Fibroblast of gingiva (primary cell): ENCODE measurements around the gene R3HDM1.
"Not testable (repeated sequence)": the region's sequence is repeated elsewhere in the genome, so short reads cannot be mapped to it uniquely, and the experiment has no call there.

Experiments used
- DNase-seq: peaks from one replicate; pipeline ENCODE4 v3.0.0-alpha.2; 2011; ENCODE audit warnings: low read depth

Gene R3HDM1

GRCh38 chr2:135531231-135532197 lies at the start of gene R3HDM1:
Gene R3HDM1 (plus strand): TSS chr2:135531484. CDS start chr2:135604846, 73,362 bp downstream.
- DNase-seq, result peak; percentile 100

GRCh38 chr2:135485441-135485840 lies 45.8 kb upstream of the R3HDM1 start:
- no peak for DNase-seq

GRCh38 chr2:135490376-135490775 lies 40.9 kb upstream of the R3HDM1 start:
- DNase-seq, result peak; percentile 30

- DNase-seq, result peak; percentile 64
Observed at GRCh38 chr2:135494503-135494902, 36.8 kb upstream of the R3HDM1 start.

- DNase-seq, result no peak
Observed at GRCh38 chr2:135494917-135495316, 36.4 kb upstream of the R3HDM1 start.

GRCh38 chr2:135498588-135498987 lies 32.7 kb upstream of the R3HDM1 start:
- not testable (repeated sequence) for DNase-seq

GRCh38 chr2:135504811-135505210 lies 26.5 kb upstream of the R3HDM1 start:
- DNase-seq, result no peak

- DNase-seq, result no peak
Observed at GRCh38 chr2:135510577-135510976, 20.7 kb upstream of the R3HDM1 start.

- DNase-seq, result no peak
Observed at GRCh38 chr2:135512099-135512498, 19.2 kb upstream of the R3HDM1 start.

- DNase-seq, result no peak
Observed at GRCh38 chr2:135525786-135526185, 5.5 kb upstream of the R3HDM1 start.

GRCh38 chr2:135528006-135528405 lies 3.3 kb upstream of the R3HDM1 start:
- no peak for DNase-seq

GRCh38 chr2:135530313-135531230 lies 712 bp upstream of the R3HDM1 start, which contains the start of gene ZRANB3:
Gene ZRANB3 (minus strand): TSS chr2:135531218.
- DNase-seq, result peak; percentile 97

GRCh38 chr2:135532581-135532980 lies 1.3 kb downstream of the R3HDM1 start:
- DNase-seq, result peak; percentile 63

- not testable (repeated sequence) for DNase-seq
Observed at GRCh38 chr2:135533545-135533944, 2.3 kb downstream of the R3HDM1 start.

GRCh38 chr2:135546436-135546835 lies 15.2 kb downstream of the R3HDM1 start:
- no peak for DNase-seq

- no peak for DNase-seq
Observed at GRCh38 chr2:135547311-135547710, 16.0 kb downstream of the R3HDM1 start.

GRCh38 chr2:135551356-135551755 lies 20.1 kb downstream of the R3HDM1 start:
- DNase-seq, result no peak

GRCh38 chr2:135552887-135553286 lies 21.6 kb downstream of the R3HDM1 start:
- no peak for DNase-seq

GRCh38 chr2:135555311-135555710 lies 24.0 kb downstream of the R3HDM1 start:
- no peak for DNase-seq

- no peak for DNase-seq
Observed at GRCh38 chr2:135557530-135557929, 26.2 kb downstream of the R3HDM1 start.

- no peak for DNase-seq
Observed at GRCh38 chr2:135561925-135562324, 30.6 kb downstream of the R3HDM1 start.

- no peak for DNase-seq
Observed at GRCh38 chr2:135563793-135564192, 32.5 kb downstream of the R3HDM1 start.
